HTERT RPE-1 (cell line): ENCODE measurements around the gene BUB1B.

ENCODE experiments used
- in situ Hi-C: fragments of 300-500 bp; cut with MboI; formaldehyde crosslinking; loops from 4 replicates; pipeline ENCODE4 v1.14.3; 2020; ENCODE audit warnings: low sequenced_read_pairs

The BUB1B gene

DNA sequence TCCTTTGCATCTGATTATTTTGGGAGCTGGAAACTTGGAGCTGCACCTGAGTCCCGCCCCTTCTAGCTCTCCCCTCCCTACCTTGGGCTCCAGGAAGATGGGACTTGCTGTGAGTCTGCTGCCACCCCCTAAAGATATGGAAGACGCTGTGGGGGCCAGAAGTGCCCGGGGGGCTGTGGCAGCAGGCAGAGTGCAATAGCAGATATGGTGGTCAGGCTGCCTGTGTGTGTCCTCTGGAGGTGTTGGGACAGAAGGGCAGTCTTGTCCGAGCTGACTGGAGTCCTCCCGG lies 78.5 kb downstream of the BUB1B start:
- in situ Hi-C loops = no loop called here

DNA sequence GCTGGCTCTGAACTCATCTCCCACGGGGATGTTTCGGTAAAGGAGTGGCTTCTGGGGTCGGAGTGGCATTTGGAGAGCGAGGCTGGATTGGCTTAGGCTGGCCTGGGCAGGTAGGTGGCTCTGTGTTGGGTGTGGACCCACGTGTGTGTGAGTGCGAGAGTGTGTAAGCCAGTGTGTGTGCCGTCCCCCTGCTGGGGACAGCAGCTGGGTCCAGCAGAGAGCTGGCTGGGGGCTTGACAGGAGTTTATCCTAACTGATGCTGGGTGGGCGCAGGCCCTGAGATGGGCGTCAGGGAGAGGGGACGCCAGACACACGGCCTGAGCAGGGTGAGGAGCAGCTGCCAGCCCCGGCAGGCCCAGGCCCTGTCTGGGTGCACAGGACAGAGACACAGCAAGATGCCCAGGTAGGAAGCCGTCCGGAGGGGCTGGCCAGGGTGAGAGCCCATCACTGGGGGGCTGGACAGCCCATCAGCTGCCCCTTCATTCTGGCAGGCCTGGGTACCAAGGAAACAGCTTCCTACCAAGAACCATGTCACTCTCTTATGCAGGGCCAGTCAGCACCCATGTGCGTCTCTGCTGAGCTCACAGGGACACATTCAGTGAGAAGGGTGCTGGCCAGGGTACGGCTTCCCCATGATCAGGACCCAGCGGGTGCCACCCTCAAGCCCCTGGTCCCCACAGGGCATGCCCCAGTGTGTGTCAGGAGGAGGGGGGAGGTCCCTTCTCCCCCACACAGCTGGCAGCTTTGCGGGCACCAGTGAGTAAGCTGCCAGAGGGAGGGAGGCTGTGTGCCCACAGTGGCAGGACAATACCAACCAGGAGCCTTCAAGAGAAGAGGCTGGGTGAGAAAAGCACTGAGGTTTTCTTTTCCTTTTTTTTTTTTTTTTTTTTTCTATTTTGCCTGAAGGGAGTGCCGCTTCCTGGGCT lies 79.1 kb downstream of the BUB1B start:
- in situ Hi-C loops = no loop called here

DNA sequence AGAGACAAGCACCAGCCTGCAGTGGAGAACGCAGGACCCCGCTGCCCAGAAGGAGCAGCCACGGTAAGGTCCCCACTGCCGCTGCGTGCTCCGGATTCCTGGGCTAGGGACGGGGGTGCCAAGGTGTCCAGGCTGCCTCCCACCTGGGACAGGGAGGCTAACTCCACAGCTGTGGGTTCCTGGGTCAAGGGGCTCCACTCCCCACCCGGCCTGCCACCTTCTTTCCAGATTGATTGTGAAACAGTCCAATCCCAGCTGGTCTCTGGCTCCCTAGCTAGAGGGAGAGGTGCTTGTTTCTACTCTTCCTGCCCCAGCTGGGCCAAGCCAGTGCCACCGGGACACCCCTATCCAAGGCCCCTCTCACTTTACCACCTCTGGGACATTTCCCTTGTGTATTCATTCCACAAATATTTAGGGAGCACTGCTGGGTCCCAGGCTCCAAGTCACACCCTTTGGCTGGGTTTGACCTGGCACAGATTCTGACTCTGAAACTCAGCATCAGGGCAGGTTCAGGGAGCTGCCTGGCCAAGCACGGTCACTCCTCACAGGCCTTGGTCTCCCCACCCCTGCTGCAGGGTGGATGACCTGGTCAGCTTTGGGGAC lies 79.9 kb downstream of the BUB1B start:
- in situ Hi-C loops = no loop called here

DNA sequence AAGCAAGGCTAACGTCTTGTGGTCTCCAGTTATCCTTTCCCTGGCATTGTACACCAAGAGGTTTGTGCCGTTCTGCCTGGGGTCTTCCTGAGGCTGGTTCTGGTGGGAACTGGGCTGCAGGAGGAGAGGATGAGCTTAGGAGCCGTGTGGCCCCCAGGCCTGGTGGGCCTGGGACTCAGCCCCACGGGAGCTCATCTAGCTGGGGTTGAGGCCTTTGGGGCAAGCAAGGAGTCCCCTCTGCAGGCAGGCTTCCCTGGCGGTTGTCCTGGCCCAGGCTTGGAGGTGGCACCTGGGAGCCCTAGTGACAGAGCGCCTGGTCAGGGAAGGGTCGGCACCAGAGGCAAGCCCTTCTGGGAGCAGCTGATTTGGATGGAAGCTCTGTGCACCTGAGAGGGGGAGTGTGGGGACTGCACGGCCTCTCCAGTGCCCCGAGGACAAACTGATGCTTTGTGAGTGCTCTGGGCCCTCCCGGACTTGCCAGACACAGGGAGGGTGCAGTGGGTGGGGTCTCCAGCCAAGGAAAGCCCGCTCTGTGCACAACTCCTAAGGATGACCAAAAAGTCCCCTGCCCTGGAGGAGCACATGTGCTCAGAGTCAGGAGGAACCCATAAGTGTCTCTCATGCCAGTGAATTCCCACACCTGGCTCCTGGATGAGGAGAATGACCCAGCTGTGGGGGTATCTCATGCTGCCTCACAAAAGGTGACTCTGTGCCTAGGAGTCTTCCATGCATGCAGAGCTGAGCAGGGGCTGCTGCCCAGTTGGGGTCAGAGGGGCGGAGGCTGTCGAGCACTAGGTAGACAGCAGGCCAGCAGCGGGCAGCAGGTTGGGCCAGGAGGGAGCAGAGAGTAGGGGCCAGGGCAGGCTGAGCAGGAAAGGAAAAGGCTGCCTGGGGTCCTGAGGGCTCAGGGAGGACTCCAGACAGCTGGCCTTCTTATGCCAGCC lies 80.7 kb downstream of the BUB1B start:
- in situ Hi-C loops = no loop called here

DNA sequence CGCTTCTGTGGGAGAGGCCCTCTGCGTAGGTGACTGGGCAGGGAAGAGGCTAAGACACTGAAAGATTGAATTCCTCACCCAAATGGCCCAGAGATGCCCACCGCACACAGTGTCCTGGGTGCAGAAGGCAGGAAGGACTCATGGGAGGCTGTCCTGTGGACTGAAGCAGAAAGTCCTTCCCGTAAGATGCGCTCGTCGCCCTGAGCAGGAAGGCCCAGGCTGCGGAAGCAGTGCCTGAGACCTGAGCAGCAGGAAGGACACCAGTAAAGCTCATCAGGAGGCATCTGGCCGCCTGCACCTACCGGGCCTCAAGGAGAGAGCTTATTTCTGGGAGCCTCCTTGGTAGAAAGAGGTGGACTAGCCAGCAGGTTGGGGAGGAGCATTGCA lies 81.3 kb downstream of the BUB1B start:
- in situ Hi-C loops = no loop called here

DNA sequence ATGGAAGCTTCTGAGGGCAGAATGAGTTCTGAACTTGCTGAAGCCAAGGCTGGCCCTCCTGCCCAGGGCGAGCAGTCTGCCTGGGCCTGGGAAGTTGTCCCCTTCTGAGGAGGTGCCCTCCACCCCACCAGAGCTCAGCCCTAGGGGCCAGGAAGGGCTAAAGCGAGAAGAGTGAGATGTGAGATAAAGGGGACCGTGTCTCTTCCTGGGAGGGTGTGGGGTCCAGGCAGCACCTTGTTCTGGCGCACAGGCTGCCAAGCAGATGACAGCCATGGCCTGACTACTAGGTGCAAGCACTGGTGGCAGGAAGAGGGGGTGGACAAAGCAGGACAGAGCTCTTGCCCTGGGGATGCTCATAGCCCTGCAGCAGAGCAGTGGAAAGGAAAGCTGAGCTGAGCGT lies 81.7 kb downstream of the BUB1B start:
- in situ Hi-C loops = no loop called here

DNA sequence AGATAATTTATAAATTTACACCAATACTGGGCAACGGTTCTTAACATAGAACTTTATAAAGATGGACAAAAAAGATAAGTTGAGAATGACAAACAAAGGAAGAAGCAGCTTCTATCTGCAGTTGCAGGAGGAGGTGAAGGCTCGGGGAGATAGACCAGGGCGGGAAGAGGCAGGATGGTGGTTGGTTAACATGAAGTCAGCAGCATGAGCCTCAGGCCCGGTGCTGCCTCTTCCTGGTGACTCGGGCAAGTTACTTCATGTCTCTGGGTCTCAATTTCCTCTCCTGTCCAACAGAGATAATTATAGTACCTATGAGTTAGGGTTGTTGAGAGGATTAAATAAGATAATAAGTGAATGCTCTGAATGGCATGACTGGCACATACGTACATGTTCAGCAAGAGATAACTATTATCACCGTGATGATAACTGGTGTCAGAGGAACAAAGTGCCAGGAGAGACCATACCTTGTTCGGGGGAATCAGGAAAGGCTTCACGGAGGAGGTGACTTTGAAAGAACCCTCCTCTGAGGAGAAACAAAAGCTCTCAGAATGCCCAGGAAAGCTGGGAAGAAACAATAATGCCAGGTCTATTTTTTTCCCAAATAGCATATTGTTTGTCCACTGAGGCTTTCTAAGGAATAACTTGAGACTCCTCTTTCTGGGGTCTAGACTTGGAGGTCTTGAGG lies 82.4 kb downstream of the BUB1B start:
- in situ Hi-C loops = no loop called here

DNA sequence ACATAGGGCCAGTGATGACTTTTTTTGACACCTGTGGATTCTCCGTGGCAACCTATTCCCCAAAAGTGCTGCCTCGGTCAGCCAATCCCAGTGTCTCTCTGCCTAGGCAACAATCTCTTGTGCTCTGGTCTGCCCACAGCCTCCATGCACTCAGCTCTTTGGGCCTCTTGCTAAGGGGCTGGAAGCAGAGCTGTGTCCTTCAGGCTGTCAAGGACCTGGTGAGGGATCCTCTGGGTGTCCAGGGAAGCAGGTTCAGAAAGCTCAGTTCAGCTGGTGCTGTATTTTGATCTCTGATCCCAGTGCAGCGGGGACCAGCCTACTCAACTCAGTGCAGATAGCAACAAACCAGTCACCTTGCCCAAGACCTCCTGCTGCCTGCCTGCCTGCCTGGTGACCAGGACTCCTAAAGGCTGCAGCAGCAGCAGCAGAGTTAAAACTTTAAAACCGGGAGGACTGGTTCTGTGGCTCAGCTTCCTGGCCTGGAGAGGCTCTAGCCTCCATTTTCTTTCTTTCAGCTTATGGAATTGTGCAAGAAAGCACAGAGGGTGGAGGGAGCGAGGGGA lies 84.2 kb downstream of the BUB1B start:
- in situ Hi-C loops = no loop called here

DNA sequence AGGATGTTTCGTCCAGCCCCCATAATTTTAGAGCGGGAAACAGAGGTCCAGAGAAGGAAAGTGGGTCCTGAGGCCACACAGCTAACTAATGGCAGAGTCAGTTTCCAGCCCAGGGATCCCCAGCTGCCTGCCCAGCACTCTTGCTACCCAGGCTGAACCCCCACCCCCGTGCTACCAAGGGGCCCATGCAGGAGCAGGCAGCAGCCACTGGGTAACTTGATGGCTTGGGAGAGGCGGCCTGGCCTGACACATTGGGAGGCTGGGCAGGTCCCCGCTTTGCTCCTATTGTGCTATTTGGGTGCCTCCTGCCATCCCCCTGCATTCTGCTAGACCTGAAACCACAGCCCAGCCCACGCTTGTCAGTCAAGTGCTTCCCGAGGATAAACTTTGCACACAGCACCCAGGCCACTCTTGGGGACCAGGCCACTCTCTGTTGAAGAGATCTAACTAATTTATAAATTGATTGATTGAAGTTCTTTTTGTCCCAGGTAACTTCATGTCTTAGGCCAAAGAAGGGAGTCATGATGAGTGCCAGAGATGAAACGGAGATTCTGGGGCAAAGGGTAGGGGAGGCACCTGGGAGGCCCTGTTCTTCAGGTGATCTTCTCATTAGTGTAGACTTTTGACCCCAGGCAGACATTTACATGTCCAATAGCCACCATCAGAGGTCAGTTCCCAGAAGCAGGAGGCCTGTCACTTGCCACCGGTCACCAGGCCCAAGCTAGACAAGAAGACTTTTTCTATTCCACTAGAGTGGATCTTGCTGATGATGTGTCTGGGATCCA lies 85.0 kb downstream of the BUB1B start:
- in situ Hi-C loops = no loop called here

DNA sequence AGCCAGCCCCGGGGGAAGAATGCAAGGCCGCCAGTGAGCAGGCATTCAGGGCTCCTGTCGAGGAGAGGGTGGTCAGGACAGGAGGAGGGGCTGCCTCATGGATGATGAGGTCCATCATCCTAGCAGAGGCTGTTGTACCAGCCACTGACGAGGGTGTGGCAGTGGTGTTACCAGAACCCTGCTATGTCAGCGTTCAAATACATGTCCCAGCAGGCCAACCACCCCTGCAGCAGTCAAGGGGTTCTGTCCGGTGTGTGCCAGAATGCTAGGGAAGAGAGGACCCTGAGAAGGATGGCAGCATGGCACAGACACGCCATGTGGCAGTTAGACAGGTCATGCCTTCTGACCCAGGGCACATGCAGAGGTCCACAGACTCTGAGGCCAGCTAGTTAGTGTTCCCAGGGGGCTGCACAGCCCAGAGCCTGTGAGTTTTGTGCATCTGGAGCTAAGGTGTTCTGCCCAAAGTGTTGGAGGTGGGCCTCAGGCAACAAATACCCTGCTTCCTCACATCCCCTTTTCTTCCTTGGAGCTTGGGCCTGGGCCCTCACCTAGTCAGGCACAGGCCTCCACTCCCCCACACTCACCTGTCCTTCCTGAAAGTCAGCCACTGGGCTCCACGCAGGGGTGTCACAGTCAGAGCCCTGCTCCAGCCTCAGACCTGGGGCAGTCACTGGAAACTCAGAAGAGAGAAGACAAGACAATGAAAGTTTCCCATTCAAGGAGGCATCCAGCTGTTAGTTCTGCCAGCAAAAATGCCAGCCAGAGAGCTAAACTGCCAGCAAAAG lies 85.8 kb downstream of the BUB1B start:
- in situ Hi-C loops = no loop called here

DNA sequence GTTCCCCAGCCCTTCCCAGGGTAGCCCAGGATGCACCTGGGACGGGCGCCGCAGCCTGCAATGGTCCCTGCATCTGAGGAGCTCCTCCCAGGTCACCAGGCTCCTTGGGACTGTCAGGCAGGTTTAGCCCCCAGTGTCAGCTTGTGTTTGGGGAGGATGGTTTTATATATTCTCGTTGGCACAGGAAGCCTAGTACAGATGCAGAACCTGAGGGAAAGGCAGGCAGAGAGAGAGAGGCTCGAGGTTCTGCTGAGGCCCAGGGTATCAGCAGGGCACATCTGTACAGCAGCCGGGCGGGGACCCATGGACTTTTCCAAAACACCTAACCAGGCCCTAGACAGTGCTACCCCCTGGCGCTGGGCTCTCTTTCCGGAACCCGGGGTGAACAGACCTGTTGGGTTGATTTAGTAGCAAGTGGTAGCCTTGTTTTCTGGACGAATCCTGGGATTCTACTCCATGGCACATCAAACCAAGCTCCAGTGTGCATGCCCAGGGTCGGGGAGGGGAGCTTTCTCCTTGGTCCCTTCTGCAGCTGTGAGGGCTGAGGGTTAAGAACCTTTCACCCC lies 86.6 kb downstream of the BUB1B start:
- in situ Hi-C loops = no loop called here

DNA sequence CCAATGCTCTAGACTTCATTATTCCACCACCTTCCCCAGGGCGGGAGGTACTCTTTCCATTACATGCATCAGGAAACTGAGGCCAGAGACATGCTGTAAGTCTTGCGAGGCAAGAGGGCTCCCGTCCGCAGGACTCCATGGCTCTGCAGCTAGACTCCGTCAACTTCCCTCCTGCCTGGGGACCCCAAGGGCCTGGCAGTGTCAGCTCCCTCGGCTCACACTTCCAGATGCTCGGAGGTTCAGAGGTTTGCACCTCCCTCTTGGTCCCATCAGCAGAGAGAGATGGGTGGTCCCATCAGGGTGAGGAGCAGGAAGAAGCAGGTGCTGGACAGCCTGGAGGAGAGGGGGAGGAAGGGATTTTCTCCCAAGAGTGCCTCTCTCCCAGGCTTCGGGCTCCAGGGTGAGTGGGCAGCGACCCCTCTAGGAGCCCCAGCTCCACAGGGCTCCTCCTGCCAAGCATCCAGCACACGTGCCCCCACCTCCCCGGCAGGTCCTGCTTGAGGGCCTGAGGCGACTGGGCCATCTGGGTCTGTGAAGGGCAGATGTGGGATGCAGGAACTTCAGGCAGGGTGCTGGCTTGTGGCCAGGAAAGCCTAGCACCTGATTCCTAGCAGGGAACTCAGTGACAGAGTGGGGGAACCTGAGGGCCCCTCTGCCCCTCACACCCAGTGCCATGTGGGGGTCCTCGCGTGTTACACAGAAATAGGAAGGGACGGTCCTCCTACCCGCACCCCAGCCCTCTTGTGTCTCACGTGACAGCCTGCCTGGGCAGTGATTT lies 87.3 kb downstream of the BUB1B start:
- in situ Hi-C loops = no loop called here

DNA sequence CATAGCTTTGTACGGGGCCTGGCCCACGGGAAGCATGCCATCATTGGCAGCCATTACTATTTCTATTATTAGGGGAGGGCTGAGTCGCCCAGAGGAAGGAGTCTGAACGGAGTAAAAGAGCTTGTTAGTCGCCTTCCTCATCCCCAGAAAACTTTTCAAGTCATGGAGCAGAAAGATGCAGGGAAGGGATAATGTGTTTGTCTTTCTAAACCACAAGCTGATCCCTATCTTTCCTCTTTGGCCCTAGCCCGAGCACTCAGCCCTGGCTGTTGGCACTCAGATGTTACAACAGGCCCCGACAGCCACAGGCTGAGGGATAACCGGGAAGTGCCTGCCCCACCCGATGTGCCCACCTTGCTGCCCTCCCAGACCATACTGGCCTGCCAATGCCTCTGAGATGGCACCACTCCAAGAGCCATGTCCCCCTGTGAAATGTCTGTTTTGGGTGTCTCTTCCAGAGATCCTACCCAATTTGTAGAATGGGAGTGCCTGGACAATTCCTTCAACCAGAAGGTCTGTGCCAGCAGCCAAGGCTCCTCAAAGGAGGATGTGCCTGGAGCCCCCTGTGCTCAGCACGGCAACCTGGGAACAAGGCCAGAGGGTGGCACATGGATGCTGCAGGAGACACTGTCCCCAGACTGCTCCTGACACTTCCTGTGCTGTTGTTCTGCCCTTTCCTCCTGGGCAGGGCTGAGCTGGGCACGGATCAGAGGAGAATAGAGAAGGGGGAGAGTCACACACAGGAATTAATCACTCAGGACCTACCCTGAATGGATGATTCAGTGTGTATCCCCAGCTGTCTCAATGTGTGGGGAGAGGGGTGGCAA lies 88.8 kb downstream of the BUB1B start:
- in situ Hi-C loops = no loop called here

DNA sequence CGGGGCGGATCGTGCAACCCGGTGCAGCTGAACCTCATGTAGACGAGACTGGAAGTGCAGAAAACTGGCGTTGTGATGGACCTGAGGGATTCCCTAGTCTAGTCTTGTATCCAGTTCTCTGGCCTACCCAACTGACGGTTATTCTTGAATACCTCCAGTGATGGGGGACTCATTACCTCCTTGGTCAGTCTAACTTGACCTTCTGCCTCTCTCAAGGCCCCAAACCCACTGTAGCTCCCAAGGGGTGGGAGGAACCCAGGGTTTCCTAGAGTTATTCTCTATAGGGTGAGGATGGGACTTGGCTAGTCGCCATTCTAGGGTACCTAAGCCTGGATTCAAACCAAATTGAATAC lies 89.4 kb downstream of the BUB1B start:
- in situ Hi-C loops = no loop called here

DNA sequence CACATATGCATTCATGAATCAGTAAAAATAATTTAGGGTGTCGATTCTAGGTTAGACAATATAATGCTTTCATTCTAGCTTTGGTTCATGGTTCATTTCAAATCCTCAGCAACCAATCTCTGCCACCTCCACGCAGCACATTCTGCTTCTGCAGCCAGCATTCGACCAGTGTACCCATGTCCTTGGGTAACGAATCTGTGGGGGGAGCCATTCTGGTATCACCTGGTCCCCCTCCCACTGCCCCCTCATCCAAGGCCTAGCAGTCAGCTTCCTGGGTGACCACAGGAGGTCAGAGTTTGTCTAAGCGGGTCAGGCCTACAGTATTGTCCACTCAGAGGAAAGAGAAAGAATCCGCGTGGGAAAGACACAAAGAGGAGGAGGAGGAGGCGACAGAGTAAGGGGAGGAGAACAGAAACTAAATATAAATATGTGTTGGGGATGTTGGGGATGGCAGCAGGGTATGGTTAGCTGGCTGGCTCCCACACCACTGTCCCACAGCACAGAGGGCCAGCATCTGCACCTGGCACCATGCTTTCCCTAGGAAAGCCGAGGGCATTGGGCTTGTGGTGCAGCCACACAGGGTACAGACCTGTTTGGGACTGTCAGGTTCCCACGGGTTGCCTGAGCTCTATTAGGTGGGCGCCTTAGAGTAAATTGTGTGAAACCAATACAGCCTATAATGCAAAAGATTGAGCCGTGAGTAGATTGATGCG lies 90.1 kb downstream of the BUB1B start:
- in situ Hi-C loops = no loop called here

DNA sequence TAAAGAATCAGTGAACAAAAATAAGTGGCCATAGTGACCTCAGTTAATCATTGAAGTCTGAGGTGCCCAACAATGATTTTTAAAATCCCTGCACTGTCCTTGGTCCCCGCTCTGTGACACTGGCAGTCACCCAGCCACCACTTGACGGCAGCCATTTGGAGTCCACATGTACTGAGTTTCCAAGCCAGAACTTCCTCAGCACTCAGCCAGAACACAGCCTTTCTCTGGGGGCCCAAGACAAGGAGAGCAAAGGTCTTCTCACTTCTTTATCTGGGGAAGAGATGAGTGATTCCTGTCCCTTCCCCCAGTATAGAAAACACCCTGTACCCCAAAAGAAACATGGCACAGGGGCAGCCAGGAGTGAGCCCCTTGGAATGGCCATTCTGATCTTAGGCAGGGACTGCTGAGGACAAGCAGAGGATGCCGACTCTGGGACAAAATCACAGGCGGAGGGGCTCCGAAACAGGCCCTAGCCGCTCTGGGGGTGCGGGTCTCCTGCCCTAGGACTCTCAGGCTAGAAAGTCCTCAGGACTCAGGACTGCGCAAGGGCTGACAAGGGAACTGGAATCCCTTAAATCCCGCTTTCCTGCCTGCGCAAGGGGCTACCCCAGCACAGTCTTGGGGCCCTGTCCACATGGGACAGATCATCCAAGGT lies 90.7 kb downstream of the BUB1B start:
- in situ Hi-C loops = no loop called here
